Small intestine (tissue), 16 donors: Measurements from ENCODE around the gene UROC1. TPM values are rescaled to one million over a fixed set of nuclear protein-coding genes. Genes with fewer than 3 reads are reported as not detected.

Source experiments
- DNase-seq, 2 donors: peaks; one replicate each; pipeline versions ENCODE4 v3.0.0 to v3.0.0-alpha.2; 2013
- FAIRE-seq: peaks from 2 replicates; lab custom pipeline; 2012; peaks lifted over from hg19 to GRCh38; lab: Jason Lieb, UNC
- H3K27ac ChIP-seq, 3 donors: one replicate each; pipeline ENCODE4 v1.5.1; 2013; ENCODE audit warnings: low read length in 2 of 3, mild to moderate bottlenecking in 2 of 3, control low read depth in 1 of 3, inconsistent platforms in 1 of 3, low read depth in 1 of 3, moderate library complexity in 1 of 3
- H3K27me3 ChIP-seq, 3 donors: one replicate each; pipeline ENCODE4 v1.6.1; 2013; ENCODE audit warnings: low read length in 3 of 3, inconsistent platforms in 1 of 3; ENCODE audit not compliant: control insufficient read depth in 3 of 3, insufficient read depth in 3 of 3
- H3K36me3 ChIP-seq, 3 donors: one replicate each; pipeline ENCODE4 v1.6.1; 2013; ENCODE audit warnings: low read length in 3 of 3, inconsistent platforms in 1 of 3, low read depth in 1 of 3, mild to moderate bottlenecking in 1 of 3, moderate library complexity in 1 of 3; ENCODE audit not compliant: control insufficient read depth in 3 of 3, insufficient read depth in 2 of 3
- H3K4me1 ChIP-seq, 3 donors: one replicate each; pipeline ENCODE4 v1.6.1; 2013; ENCODE audit warnings: low read length in 2 of 3, inconsistent platforms in 1 of 3, low read depth in 1 of 3, mild to moderate bottlenecking in 1 of 3, moderate library complexity in 1 of 3; ENCODE audit not compliant: control insufficient read depth in 3 of 3, insufficient read depth in 2 of 3
- H3K4me3 ChIP-seq, 3 donors: one replicate each; pipeline ENCODE4 v1.5.1; 2013; ENCODE audit warnings: low read length in 3 of 3, control low read depth in 1 of 3, inconsistent platforms in 1 of 3, low read depth in 1 of 3, mild to moderate bottlenecking in 1 of 3, moderate library complexity in 1 of 3
- H3K9me3 ChIP-seq, 2 donors: one replicate each; pipeline ENCODE4 v1.6.1; 2013; ENCODE audit warnings: low read depth in 1 of 2, low read length in 1 of 2; ENCODE audit not compliant: control insufficient read depth in 2 of 2, insufficient read depth in 1 of 2
- WGBS, 3 donors: extraction: QIAGEN DNeasy Blood & Tissue Kit; methylation state at CpG; one replicate each; pipeline ENCODE4 v1.1.7; 2013; 5-methylcytosine and 5-hydroxymethylcytosine counted together
- long read RNA-seq, 10 donors: transcript quantifications; one replicate each; lab custom pipeline, GENCODE V29; 2026
- polyA plus RNA-seq, 4 donors: library from polyadenylated mRNA; stranded (reverse) in 3 of 4; unstranded in 1 of 4; fragments of 200-250 nt in 3 of 4; fragments of 120-200 nt in 1 of 4; gene quantifications; one replicate each; pipeline versions ENCODE4 v1.2.1 to v1.2.3, GENCODE V29; 2013
- donor health status: healthy with polysubstance abuse.
- donor health status: control.
- donor health status: control.
- donor health status: Bipolar disorder and iron deficiency.
- donor health status: healthy.

Gene UROC1
- under 1 TPM in 2 of 4 donors, not detected in 2; 0.07 to 0.27 TPM for polyA plus RNA-seq
- long read RNA-seq, donor 1, result 0 reads
- long read RNA-seq, donor 2, result 0 reads
- long read RNA-seq, donor 3, result 0 reads
- long read RNA-seq, donor 4, result 0 reads
- long read RNA-seq, donor 5, result 0 reads
- long read RNA-seq, donor 6, result 0 reads
- long read RNA-seq, donor 7, result 0 reads
- long read RNA-seq, donor 8, result 0 reads
- long read RNA-seq, donor 9, result 0 reads
- long read RNA-seq, donor 10, result 0 reads

- DNase-seq, result no peak
Observed at GRCh38 chr3:126517291-126517951, at the start of gene UROC1. UROC1 (minus strand) TSS chr3:126517773; CDS start chr3:126517719, 54 bp downstream.

GRCh38 chr3:126562737-126563276 lies 45.2 kb upstream of the UROC1 start:
- Histone ChIP-seq H3K4me1 (no peaks in the 10 kb centered on the region), H3K36me3 (no peaks in the 10 kb centered on the region), H3K27me3 (no peaks in the 10 kb centered on the region), H3K4me3 (no peak overlapping the region), H3K9me3 (no peaks in the 10 kb centered on the region), H3K27ac (no peak overlapping the region)
- WGBS, 3 donors, result 62 to 81% (median 77%) methylated on average over 2 of the region's 2 CpGs
- DNase-seq (no peak), FAIRE-seq (no peak)

More at GRCh38 chr3:126517291-126517951, at the start of gene UROC1:
- 80 to 87% (median 82%) methylated on average over 14 to 16 of the region's 16 CpGs for WGBS, 3 donors
- H3K9me3 ChIP-seq, result no peaks in the 10 kb centered on the region
- H3K4me3 ChIP-seq, result no peak within 1 kb of the TSS
- peaks cover 0 to 7% (median 0%) of the 10 kb centered on the region in 3 donors for H3K4me1 ChIP-seq
- H3K27ac ChIP-seq, result no peak within 1 kb of the TSS
- no peaks in the 10 kb centered on the region for H3K27me3 ChIP-seq
- no peak for FAIRE-seq
- peaks cover 0 to 4% (median 0%) of the 10 kb centered on the region in 3 donors for H3K36me3 ChIP-seq

- H3K36me3 ChIP-seq, result no peaks in the 10 kb centered on the region
- no peaks in the 10 kb centered on the region for H3K4me1 ChIP-seq
- DNase-seq (no peak), FAIRE-seq (no peak)
- H3K9me3 ChIP-seq, result no peaks in the 10 kb centered on the region
- WGBS, 3 donors, result 68 to 75% (median 73%) methylated on average over 9 of the region's 9 CpGs
- H3K27ac ChIP-seq, result no peak within 1 kb of the TSS
- no peak within 1 kb of the TSS for H3K4me3 ChIP-seq
- no peaks in the 10 kb centered on the region for H3K27me3 ChIP-seq
Observed at GRCh38 chr3:126558336-126559071, 40.9 kb upstream of the UROC1 start, which contains the start of gene C3orf22. C3orf22 (minus strand) TSS chr3:126558932; CDS start chr3:126553390, 5,542 bp downstream.

- no peak for DNase-seq
- no peak overlapping the region for H3K27ac ChIP-seq
- H3K27me3 ChIP-seq, result no peaks in the 10 kb centered on the region
- no peak for FAIRE-seq
- H3K36me3 ChIP-seq, result no peaks in the 10 kb centered on the region
- H3K4me3 ChIP-seq, result no peak overlapping the region
- H3K4me1 ChIP-seq, result no peaks in the 10 kb centered on the region
- H3K9me3 ChIP-seq, result no peaks in the 10 kb centered on the region
- WGBS, 3 donors, result 71 to 79% (median 73%) methylated on average over 6 of the region's 6 CpGs
Observed at GRCh38 chr3:126557761-126558160, 40.2 kb upstream of the UROC1 start.

- WGBS, 3 donors, result 86 to 94% (median 91%) methylated on average over 11 of the region's 11 CpGs
- no peak overlapping the region for H3K27ac ChIP-seq
- no peaks in the 10 kb centered on the region for H3K36me3 ChIP-seq
- DNase-seq (no peak), FAIRE-seq (no peak)
- no peaks in the 10 kb centered on the region for H3K27me3 ChIP-seq
- no peaks in the 10 kb centered on the region for H3K4me1 ChIP-seq
- H3K9me3 ChIP-seq, result no peaks in the 10 kb centered on the region
- no peak overlapping the region for H3K4me3 ChIP-seq
Observed at GRCh38 chr3:126557415-126557745, 39.8 kb upstream of the UROC1 start.

- H3K4me3 ChIP-seq, result no peak overlapping the region
- H3K4me1 ChIP-seq, result no peaks in the 10 kb centered on the region
- DNase-seq (no peak), FAIRE-seq (no peak)
- no peaks in the 10 kb centered on the region for H3K27me3 ChIP-seq
- no peak overlapping the region for H3K27ac ChIP-seq
- WGBS, 3 donors, result 68 to 84% (median 79%) methylated on average over 8 of the region's 8 CpGs
- H3K9me3 ChIP-seq, result no peaks in the 10 kb centered on the region
- no peaks in the 10 kb centered on the region for H3K36me3 ChIP-seq
Observed at GRCh38 chr3:126556637-126557414, 39.3 kb upstream of the UROC1 start.

- no peak overlapping the region for H3K27ac ChIP-seq
- H3K9me3 ChIP-seq, result no peaks in the 10 kb centered on the region
- WGBS, 3 donors, result 69 to 80% (median 76%) methylated on average over 8 to 10 of the region's 10 CpGs
- H3K4me3 ChIP-seq, result no peak overlapping the region
- FAIRE-seq (no peak), DNase-seq (no peak)
- H3K36me3 ChIP-seq, result no peaks in the 10 kb centered on the region
- no peaks in the 10 kb centered on the region for H3K4me1 ChIP-seq
- H3K27me3 ChIP-seq, result no peaks in the 10 kb centered on the region
Observed at GRCh38 chr3:126555795-126556636, 38.4 kb upstream of the UROC1 start.
